ENCODE data around the gene QSOX2. TPM values are rescaled to one million over a fixed set of nuclear protein-coding genes. Genes with fewer than 3 reads are reported as not detected.

QSOX2 gene
- total RNA-seq, 4 donors from 2014 or later = 5.6 to 18.5 (median 6.6) TPM

GRCh38 chr9:136285501-136286358 is 40.1 kb upstream of the QSOX2 start:
- no peak for TF ChIP-seq CTCF (IDR thresholded peaks at IDR 0.05)
- no peak for DNase-seq (ENCODE audit: low spot score)
- ATAC-seq (ENCODE audit: low FRiP score) = no peak

DNA sequence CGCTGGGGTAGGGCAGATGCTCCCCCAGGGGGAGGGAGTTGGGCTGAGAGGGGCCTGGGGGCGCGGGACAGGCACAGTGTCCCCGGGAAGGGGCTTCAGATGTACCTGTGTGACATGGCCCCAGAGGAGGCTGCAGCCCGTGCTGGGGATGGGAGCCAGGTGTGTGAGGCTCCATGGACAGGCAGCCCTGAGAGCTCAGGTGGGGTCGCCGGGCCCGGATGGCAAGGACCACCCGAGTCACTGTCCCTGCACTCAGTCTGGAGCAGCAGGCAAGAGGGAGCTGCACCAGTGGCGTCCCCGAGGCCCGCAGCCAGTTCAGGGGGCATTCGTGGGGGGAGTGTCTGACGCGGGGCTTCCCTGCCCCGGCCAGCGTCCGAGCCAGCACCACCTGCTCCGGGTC is 39.3 kb upstream of the QSOX2 start:
- DNase-seq (ENCODE audit: low spot score) (no peak), ATAC-seq (ENCODE audit: low FRiP score) (no peak)
- no peak for TF ChIP-seq CTCF (IDR thresholded peaks at IDR 0.05)

- no peak for TF ChIP-seq CTCF (IDR thresholded peaks at IDR 0.05)
- no peak for DNase-seq (ENCODE audit: low spot score)
- ATAC-seq (ENCODE audit: low FRiP score) = no peak
These were observed 38.7 kb upstream of the QSOX2 start for GRCh38 chr9:136284311-136284710.

DNA sequence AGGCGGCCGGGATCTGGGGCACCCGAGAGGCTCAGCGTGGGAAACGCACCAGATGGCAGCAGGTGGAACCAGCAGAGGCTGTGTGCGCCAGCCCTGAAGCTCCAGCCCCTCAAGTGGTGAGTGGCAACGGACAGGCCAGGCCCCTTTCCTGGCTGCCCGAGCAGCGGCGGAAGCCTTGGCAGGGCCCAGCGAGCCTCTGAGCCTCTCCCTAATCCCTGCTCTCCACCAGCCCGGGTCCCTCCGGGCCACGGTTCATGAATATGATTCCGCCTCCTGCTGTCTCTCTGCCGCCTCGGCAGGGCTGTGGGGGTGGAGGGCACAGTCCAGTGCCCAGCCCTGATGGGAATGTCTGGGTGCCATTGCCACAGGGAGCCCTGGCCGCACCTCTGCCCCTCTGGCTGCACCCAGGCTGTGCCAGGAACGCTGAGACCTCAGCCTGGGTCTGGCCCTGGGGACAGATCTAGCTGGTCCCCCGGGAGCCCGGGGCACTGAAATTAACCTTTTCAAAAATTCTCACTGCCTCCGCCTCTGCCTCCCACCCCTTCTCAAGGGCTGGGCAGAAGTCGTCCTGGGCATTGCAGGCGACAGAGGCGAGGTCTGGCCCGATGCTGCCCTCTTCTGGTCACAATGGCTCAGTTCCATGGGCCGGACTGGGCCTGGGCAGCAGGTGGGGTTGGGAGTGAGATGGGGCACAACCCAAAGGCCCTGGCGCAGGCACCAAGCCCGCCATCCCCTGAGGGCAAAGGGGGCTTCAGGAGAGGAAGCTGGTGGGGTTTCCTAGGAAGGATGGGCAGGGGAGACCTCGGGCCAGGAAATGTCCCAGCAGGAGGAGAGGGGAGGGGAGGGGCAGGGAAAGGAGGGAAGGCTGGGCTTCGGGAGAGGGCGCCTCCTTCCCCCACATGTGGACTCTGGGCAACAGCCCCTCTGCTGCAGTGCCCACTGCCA is 38.0 kb upstream of the QSOX2 start:
- DNase-seq (ENCODE audit: low spot score) = peak; percentile 64
- peak in 1 of 3 donors; percentile 22 for TF ChIP-seq CTCF (IDR thresholded peaks at IDR 0.05)
- peak; percentile 58 for ATAC-seq (ENCODE audit: low FRiP score)

- ATAC-seq (ENCODE audit: low FRiP score) (no peak), DNase-seq (ENCODE audit: low spot score) (no peak)
- no peak for TF ChIP-seq CTCF (IDR thresholded peaks at IDR 0.05)
These were observed 36.8 kb upstream of the QSOX2 start for GRCh38 chr9:136282272-136282861.

DNA sequence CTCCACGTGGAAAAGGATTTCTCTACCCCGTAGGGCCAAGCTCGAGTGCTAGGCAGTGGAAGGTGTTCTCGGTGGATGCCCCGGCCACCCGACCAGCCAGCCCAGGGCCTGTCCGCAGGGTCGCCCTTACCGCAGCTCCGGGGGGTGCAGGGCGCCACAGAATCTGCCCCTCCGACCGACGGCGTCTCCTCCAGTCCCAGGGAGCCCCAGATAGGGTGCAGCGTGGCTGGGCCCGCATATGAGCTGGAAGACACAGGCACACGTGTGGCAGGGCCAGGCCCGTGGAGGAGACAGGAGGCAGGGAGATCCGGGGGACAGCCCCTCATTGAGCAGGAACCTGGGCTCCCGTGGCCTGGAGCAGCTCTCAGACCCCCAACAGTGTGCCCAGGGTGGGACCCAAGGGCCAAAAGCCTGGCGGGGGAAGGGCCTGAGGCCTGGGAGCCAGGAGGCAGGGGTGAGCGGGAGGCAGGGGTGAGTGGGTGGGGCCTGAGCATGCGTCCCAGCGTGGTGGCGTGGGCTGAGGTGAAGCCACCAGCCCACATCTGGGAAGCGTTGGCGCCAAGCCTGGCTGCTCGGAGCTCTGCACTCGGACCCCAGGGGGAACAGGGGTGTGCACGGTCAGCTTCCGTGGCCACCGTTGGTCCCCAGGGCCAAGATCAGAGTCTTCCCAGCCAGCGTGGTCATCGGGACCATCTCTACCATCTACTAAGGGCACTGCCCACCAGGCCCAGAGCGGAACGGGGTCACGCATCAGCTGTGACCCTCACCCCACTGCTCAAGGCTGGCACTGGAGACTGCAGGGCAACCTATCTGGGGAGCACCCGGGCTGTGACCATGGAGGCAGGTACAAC is 36.0 kb upstream of the QSOX2 start:
- TF ChIP-seq CTCF (IDR thresholded peaks at IDR 0.05) = no peak
- no peak for DNase-seq (ENCODE audit: low spot score)
- ATAC-seq (ENCODE audit: low FRiP score) = no peak
